Measurements from ENCODE around the gene PPP1R7. TPM values are rescaled to one million over a fixed set of nuclear protein-coding genes. Genes with fewer than 3 reads are reported as not detected.

Gene PPP1R7
- total RNA-seq, 1 experiment from 2014 or later = 65.4 TPM

- TF ChIP-seq, protein P1, sequence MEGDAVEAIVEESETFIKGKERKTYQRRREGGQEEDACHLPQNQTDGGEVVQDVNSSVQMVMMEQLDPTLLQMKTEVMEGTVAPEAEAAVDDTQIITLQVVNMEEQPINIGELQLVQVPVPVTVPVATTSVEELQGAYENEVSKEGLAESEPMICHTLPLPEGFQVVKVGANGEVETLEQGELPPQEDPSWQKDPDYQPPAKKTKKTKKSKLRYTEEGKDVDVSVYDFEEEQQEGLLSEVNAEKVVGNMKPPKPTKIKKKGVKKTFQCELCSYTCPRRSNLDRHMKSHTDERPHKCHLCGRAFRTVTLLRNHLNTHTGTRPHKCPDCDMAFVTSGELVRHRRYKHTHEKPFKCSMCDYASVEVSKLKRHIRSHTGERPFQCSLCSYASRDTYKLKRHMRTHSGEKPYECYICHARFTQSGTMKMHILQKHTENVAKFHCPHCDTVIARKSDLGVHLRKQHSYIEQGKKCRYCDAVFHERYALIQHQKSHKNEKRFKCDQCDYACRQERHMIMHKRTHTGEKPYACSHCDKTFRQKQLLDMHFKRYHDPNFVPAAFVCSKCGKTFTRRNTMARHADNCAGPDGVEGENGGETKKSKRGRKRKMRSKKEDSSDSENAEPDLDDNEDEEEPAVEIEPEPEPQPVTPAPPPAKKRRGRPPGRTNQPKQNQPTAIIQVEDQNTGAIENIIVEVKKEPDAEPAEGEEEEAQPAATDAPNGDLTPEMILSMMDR (IDR thresholded peaks at IDR 0.05; ENCODE audit: unreplicated experiment) = no peak
- CTCF ChIA-PET = no interaction called here
- no TSS peak for BruUV-seq (replicated peaks)
- Mint-ChIP-seq H3K27me3 (ENCODE audit: unreplicated experiment) (no peaks in the 10 kb centered on the region), H3K36me3 (ENCODE audit: insufficient read depth, unreplicated experiment) (peaks cover 29% of the 10 kb centered on the region), H3K9me3 (ENCODE audit: low read depth, unreplicated experiment) (no peaks in the 10 kb centered on the region), H3K4me3 (ENCODE audit: low read depth, unreplicated experiment) (no peak overlapping the region), H3K27ac (ENCODE audit: unreplicated experiment) (no peak overlapping the region), H3K4me1 (ENCODE audit: low read depth, unreplicated experiment) (no peaks in the 10 kb centered on the region)
- DNase-seq = no peak
- intact Hi-C loops (cut with micrococcal nuclease; ENCODE audit: unreplicated experiment) = no loop called here
Measured at GRCh38 chr2:241161646-241162281, 11.5 kb downstream of the PPP1R7 start.

DNA sequence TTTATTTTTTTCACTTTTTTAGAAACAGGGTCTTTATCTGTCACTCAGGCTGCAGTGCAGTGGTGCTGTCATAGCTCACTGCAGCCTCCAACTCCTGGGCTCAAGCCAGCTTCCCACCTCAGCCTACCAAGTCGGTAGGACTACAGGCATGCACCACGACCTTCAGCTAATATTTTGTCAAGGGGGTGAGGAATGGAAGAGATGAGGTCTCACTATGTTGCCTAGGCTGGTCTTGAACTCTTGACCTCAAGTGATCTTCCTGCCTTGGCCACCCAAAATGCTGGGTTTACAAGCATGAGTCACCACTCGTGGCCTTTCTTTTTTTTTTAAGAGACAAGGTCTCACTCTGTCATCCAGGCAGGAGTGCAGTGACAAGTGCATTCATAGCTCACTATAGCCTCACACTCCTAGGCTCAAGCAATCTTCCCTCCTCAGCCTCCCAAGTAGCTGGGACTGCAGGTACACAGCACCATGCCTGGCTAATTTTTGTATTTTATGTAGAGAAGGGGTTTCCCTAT is 13.4 kb downstream of the PPP1R7 start:
- no peak overlapping the region for H3K4me3 Mint-ChIP-seq (ENCODE audit: low read depth, unreplicated experiment)
- CTCF ChIA-PET = no interaction called here
- TF ChIP-seq, protein P1 (IDR thresholded peaks at IDR 0.05; ENCODE audit: unreplicated experiment) = no peak
- BruUV-seq (replicated peaks) = no TSS peak
- intact Hi-C loops (cut with micrococcal nuclease; ENCODE audit: unreplicated experiment) = no loop called here
- H3K36me3 Mint-ChIP-seq (ENCODE audit: insufficient read depth, unreplicated experiment) = peaks cover 41% of the 10 kb centered on the region
- no peaks in the 10 kb centered on the region for H3K4me1 Mint-ChIP-seq (ENCODE audit: low read depth, unreplicated experiment)
- H3K27ac Mint-ChIP-seq (ENCODE audit: unreplicated experiment) = no peak overlapping the region
- no peaks in the 10 kb centered on the region for H3K9me3 Mint-ChIP-seq (ENCODE audit: low read depth, unreplicated experiment)
- H3K27me3 Mint-ChIP-seq (ENCODE audit: unreplicated experiment) = no peaks in the 10 kb centered on the region
- no peak for DNase-seq

GRCh38 chr2:241168366-241168765 is 18.1 kb downstream of the PPP1R7 start:
- CTCF ChIA-PET = no interaction called here
- H3K9me3 Mint-ChIP-seq (ENCODE audit: low read depth, unreplicated experiment) = peaks cover 3% of the 10 kb centered on the region
- intact Hi-C loops (cut with micrococcal nuclease; ENCODE audit: unreplicated experiment) = no loop called here
- TF ChIP-seq, protein P1 (IDR thresholded peaks at IDR 0.05; ENCODE audit: unreplicated experiment) = no peak
- BruUV-seq (replicated peaks) = no TSS peak
- peaks cover 28% of the 10 kb centered on the region for H3K36me3 Mint-ChIP-seq (ENCODE audit: insufficient read depth, unreplicated experiment)
- no peaks in the 10 kb centered on the region for H3K4me1 Mint-ChIP-seq (ENCODE audit: low read depth, unreplicated experiment)
- DNase-seq = no peak
- H3K27me3 Mint-ChIP-seq (ENCODE audit: unreplicated experiment) = no peaks in the 10 kb centered on the region
- no peak overlapping the region for H3K4me3 Mint-ChIP-seq (ENCODE audit: low read depth, unreplicated experiment)
- H3K27ac Mint-ChIP-seq (ENCODE audit: unreplicated experiment) = no peak overlapping the region

- TF ChIP-seq, protein P1 (IDR thresholded peaks at IDR 0.05; ENCODE audit: unreplicated experiment) = no peak
- CTCF ChIA-PET = no interaction called here
- H3K9me3 Mint-ChIP-seq (ENCODE audit: low read depth, unreplicated experiment) = peaks cover 3% of the 10 kb centered on the region
- no peak overlapping the region for H3K4me3 Mint-ChIP-seq (ENCODE audit: low read depth, unreplicated experiment)
- no peaks in the 10 kb centered on the region for H3K27me3 Mint-ChIP-seq (ENCODE audit: unreplicated experiment)
- no peak for DNase-seq
- no TSS peak for BruUV-seq (replicated peaks)
- peaks cover 7% of the 10 kb centered on the region for H3K36me3 Mint-ChIP-seq (ENCODE audit: insufficient read depth, unreplicated experiment)
- no peaks in the 10 kb centered on the region for H3K4me1 Mint-ChIP-seq (ENCODE audit: low read depth, unreplicated experiment)
- no peak overlapping the region for H3K27ac Mint-ChIP-seq (ENCODE audit: unreplicated experiment)
- intact Hi-C loops (cut with micrococcal nuclease; ENCODE audit: unreplicated experiment) = no loop called here
Measured at GRCh38 chr2:241173557-241173956, 23.3 kb downstream of the PPP1R7 start.
